ENCODE data around the gene KDELR3.

GRCh38 chr22:38467438-38467903 lies 425 bp upstream of the KDELR3 start:
- TF ChIP-seq EZH2 (IDR thresholded peaks at IDR 0.05; ENCODE audit: borderline replicate concordance, low read length), result no peak
- TF ChIP-seq, protein P1, sequence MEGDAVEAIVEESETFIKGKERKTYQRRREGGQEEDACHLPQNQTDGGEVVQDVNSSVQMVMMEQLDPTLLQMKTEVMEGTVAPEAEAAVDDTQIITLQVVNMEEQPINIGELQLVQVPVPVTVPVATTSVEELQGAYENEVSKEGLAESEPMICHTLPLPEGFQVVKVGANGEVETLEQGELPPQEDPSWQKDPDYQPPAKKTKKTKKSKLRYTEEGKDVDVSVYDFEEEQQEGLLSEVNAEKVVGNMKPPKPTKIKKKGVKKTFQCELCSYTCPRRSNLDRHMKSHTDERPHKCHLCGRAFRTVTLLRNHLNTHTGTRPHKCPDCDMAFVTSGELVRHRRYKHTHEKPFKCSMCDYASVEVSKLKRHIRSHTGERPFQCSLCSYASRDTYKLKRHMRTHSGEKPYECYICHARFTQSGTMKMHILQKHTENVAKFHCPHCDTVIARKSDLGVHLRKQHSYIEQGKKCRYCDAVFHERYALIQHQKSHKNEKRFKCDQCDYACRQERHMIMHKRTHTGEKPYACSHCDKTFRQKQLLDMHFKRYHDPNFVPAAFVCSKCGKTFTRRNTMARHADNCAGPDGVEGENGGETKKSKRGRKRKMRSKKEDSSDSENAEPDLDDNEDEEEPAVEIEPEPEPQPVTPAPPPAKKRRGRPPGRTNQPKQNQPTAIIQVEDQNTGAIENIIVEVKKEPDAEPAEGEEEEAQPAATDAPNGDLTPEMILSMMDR (conservative IDR thresholded peaks at IDR 0.05 in 1 of 2, IDR thresholded peaks at IDR 0.05 in 1 of 2; ENCODE audit: extremely low read depth in 1 of 2, insufficient read depth in 1 of 2, low read depth in 1 of 2, low read length in 2 of 2), result no peak

All from mammary epithelial cell (primary cell).